IMR-90 (cell line): ENCODE data around the gene NR6A1. TPM values are rescaled to one million over a fixed set of nuclear protein-coding genes. Genes with fewer than 3 reads are reported as not detected.

Experiments used
- ATAC-seq: fragments of 200-7000 bp; cut with Tn5 transposase; 2 replicates; pipeline ENCODE4 v1.9.1; 2020; ENCODE audit warnings: low read depth, mild to moderate bottlenecking, moderate library complexity
- BruUV-seq: library from RNA; stranded (reverse); fragments of 400-500 nt; replicated peaks from 2 replicates; lab custom pipeline; 2021; lab: Mats Ljungman, UMichigan
- CTCF ChIA-PET: fragments of 300-600 bp; formaldehyde crosslinking; extraction: SDS; loops from one replicate; lab custom pipeline; 2021; ENCODE audit warnings: antibody characterized with exemption; lab: Yijun Ruan, JAX
- POLR2A ChIA-PET: fragments of 300-600 bp; sonication (Branson Sonifier 250); formaldehyde crosslinking; loops from one replicate; lab custom pipeline; 2022; ENCODE audit warnings: antibody characterized with exemption; ENCODE audit not compliant: unreplicated experiment; lab: Charles Lee
- DNase-seq: peaks from one replicate; pipeline ENCODE4 v3.0.0; 2013
- H2AFZ ChIP-seq: replicated peaks from 2 replicates; pipeline ENCODE3; 2013; ENCODE audit warnings: low read length, mild to moderate bottlenecking; ENCODE audit not compliant: poor library complexity
- H2AK5ac ChIP-seq: 2 replicates; pipeline ENCODE4 v1.6.1; 2013; ENCODE audit warnings: low read depth, low read length, inconsistent platforms
- H2AK9ac ChIP-seq: replicated peaks from 2 replicates; pipeline ENCODE3; 2013; ENCODE audit warnings: mild to moderate bottlenecking, low read depth, low read length, moderate library complexity; ENCODE audit not compliant: poor library complexity
- H2BK120ac ChIP-seq: 2 replicates; pipeline ENCODE4 v1.6.1; 2013; ENCODE audit warnings: low read depth, low read length, inconsistent platforms
- H2BK15ac ChIP-seq: 3 replicates; pipeline ENCODE4 v1.6.1; 2013; ENCODE audit warnings: low read depth, low read length, inconsistent platforms
- H2BK20ac ChIP-seq: 2 replicates; pipeline ENCODE4 v1.6.1; 2013; ENCODE audit warnings: low read depth, mild to moderate bottlenecking, inconsistent platforms, low read length, moderate library complexity
- H2BK5ac ChIP-seq: 2 replicates; pipeline ENCODE4 v1.6.1; 2013; ENCODE audit warnings: mild to moderate bottlenecking, low read depth, low read length, inconsistent platforms; ENCODE audit not compliant: poor library complexity, severe bottlenecking
- H3K14ac ChIP-seq: replicated peaks from 2 replicates; pipeline ENCODE4 v1.6.1; 2013; ENCODE audit warnings: low read depth, low read length, inconsistent platforms
- H3K18ac ChIP-seq: 2 replicates; pipeline ENCODE4 v1.6.1; 2013; ENCODE audit warnings: low read depth, low read length, control low read depth
- H3K23ac ChIP-seq: 2 replicates; pipeline ENCODE4 v1.6.1; 2013; ENCODE audit warnings: low read depth, low read length, inconsistent platforms
- H3K27ac ChIP-seq: 2 replicates; pipeline ENCODE4 v1.5.1; 2013; ENCODE audit warnings: mild to moderate bottlenecking, control low read depth, low read length; ENCODE audit not compliant: insufficient read depth
- H3K27me3 ChIP-seq: 2 replicates; pipeline ENCODE4 v1.6.1; 2013; ENCODE audit warnings: low read length; ENCODE audit not compliant: control insufficient read depth, insufficient read depth
- H3K36me3 ChIP-seq: 2 replicates; pipeline ENCODE4 v1.6.1; 2013; ENCODE audit warnings: low read length, mixed read lengths; ENCODE audit not compliant: control insufficient read depth, insufficient read depth
- H3K4ac ChIP-seq: 2 replicates; pipeline ENCODE4 v1.6.1; 2013; ENCODE audit warnings: low read depth, low read length, inconsistent platforms
- H3K4me1 ChIP-seq: 2 replicates; pipeline ENCODE4 v1.6.1; 2013; ENCODE audit warnings: low read length, mixed read lengths; ENCODE audit not compliant: control insufficient read depth, insufficient read depth
- H3K4me2 ChIP-seq: 2 replicates; pipeline ENCODE4 v1.6.1; 2013; ENCODE audit warnings: low read depth, mild to moderate bottlenecking, control low read depth, low read length, moderate library complexity
- H3K4me3 ChIP-seq: 2 replicates; pipeline ENCODE4 v1.5.1; 2013; ENCODE audit warnings: low read depth, mild to moderate bottlenecking, control low read depth, low read length, moderate library complexity; ENCODE audit not compliant: insufficient read depth
- H3K56ac ChIP-seq: 2 replicates; pipeline ENCODE4 v1.6.1; 2013; ENCODE audit warnings: low read length, inconsistent platforms; ENCODE audit not compliant: insufficient read depth; ENCODE audit errors: extremely low read depth
- H3K79me1 ChIP-seq, 2 experiments: 2 replicates each; pipeline ENCODE4 v1.6.1; 2013; ENCODE audit warnings: low read length in 2 of 2, inconsistent platforms in 1 of 2, low read depth in 1 of 2
- H3K9ac ChIP-seq: 2 replicates; pipeline ENCODE4 v1.6.1; 2013; ENCODE audit warnings: low read depth, low read length, control low read depth
- H3K9me1 ChIP-seq: 2 replicates; pipeline ENCODE4 v1.6.1; 2013; ENCODE audit warnings: low read length, inconsistent platforms; ENCODE audit not compliant: insufficient read depth
- H3K9me3 ChIP-seq: 2 replicates; pipeline ENCODE4 v1.6.1; 2013; ENCODE audit warnings: low read length; ENCODE audit not compliant: control insufficient read depth, insufficient read depth
- H4K20me1 ChIP-seq: 2 replicates; pipeline ENCODE4 v1.6.1; 2013; ENCODE audit warnings: low read length, inconsistent platforms; ENCODE audit not compliant: insufficient read depth
- H4K5ac ChIP-seq: 2 replicates; pipeline ENCODE4 v1.6.1; 2013; ENCODE audit warnings: mild to moderate bottlenecking, low read depth, low read length, control low read depth
- H4K8ac ChIP-seq, 2 experiments: 2 replicates each; pipeline ENCODE4 v1.6.1; 2013; ENCODE audit warnings: low read depth in 2 of 2, low read length in 2 of 2, control low read depth in 1 of 2, inconsistent platforms in 1 of 2
- H4K91ac ChIP-seq: 2 replicates; pipeline ENCODE4 v1.6.1; 2013; ENCODE audit warnings: low read depth, low read length, inconsistent platforms; ENCODE audit not compliant: insufficient read depth
- BHLHE40 ChIP-seq: fragments of 150-350 bp; IDR thresholded peaks from 2 replicates; pipeline ENCODE4 v1.6.1; 2016; ENCODE audit warnings: mild to moderate bottlenecking, low read depth, low read length
- CEBPB ChIP-seq: IDR thresholded peaks from 2 replicates; pipeline ENCODE4 v1.6.1; 2012; ENCODE audit warnings: low read depth, low read length, improper control_type of control experiment
- CHD1 ChIP-seq: IDR thresholded peaks from 2 replicates; pipeline ENCODE4 v1.6.1; 2012; ENCODE audit warnings: low read depth, low read length, improper control_type of control experiment
- CTCF ChIP-seq: conservative IDR thresholded peaks from 2 replicates; pipeline ENCODE4 v1.5.1; 2012; ENCODE audit warnings: mild to moderate bottlenecking, low read depth, low read length, improper control_type of control experiment
- ELK1 ChIP-seq: fragments of 150-350 bp; IDR thresholded peaks from 2 replicates; pipeline ENCODE4 v1.6.1; 2016; ENCODE audit warnings: low read depth, mild to moderate bottlenecking, low read length, moderate library complexity, borderline replicate concordance
- FOS ChIP-seq: fragments of 150-350 bp; IDR thresholded peaks from 2 replicates; pipeline ENCODE4 v1.6.1; 2016; ENCODE audit warnings: low read depth, low read length
- MAFK ChIP-seq: IDR thresholded peaks from 2 replicates; pipeline ENCODE4 v1.6.1; 2012; ENCODE audit warnings: low read depth, low read length, improper control_type of control experiment
- MAZ ChIP-seq: IDR thresholded peaks from 2 replicates; pipeline ENCODE4 v1.6.1; 2012; ENCODE audit warnings: low read depth, mild to moderate bottlenecking, low read length, improper control_type of control experiment, moderate library complexity, borderline replicate concordance
- MXI1 ChIP-seq: IDR thresholded peaks from 2 replicates; pipeline ENCODE4 v1.6.1; 2012; ENCODE audit warnings: low read depth, mild to moderate bottlenecking, low read length, moderate library complexity, borderline replicate concordance
- POLR2A ChIP-seq: IDR thresholded peaks from 2 replicates; pipeline ENCODE4 v1.6.1; 2012; ENCODE audit warnings: mild to moderate bottlenecking, low read depth, low read length
- RCOR1 ChIP-seq: IDR thresholded peaks from 2 replicates; pipeline ENCODE4 v1.6.1; 2012; ENCODE audit warnings: mild to moderate bottlenecking, low read length, improper control_type of control experiment; ENCODE audit not compliant: insufficient replicate concordance
- RFX5 ChIP-seq: IDR thresholded peaks from 2 replicates; pipeline ENCODE4 v1.8.0; 2012; ENCODE audit warnings: low read depth, mild to moderate bottlenecking, low read length, moderate library complexity
- SMC3 ChIP-seq: fragments of 150-350 bp; IDR thresholded peaks from 2 replicates; pipeline ENCODE4 v1.6.1; 2016; ENCODE audit warnings: low read depth, mild to moderate bottlenecking, antibody characterized with exemption, low read length, moderate library complexity
- WGBS, 2 experiments: methylation state at CpG; one replicate each; pipeline versions ENCODE4 v1.1.5 to v1.1.7; 2013; ENCODE audit warnings: missing lambda C conversion rate in 2 of 2; ENCODE audit not compliant: insufficient read length in 1 of 2; ENCODE audit errors: extremely low coverage in 2 of 2; 5-methylcytosine and 5-hydroxymethylcytosine counted together
- dilution Hi-C: fragments of 300-500 bp; cut with HindIII; formaldehyde crosslinking; loops from one replicate; pipeline ENCODE4 v1.14.3; 2018; ENCODE audit warnings: low sequenced_read_pairs; ENCODE audit not compliant: unreplicated experiment
- in situ Hi-C: fragments of 300-500 bp; cut with MboI; formaldehyde crosslinking; loops from 3 replicates; pipeline ENCODE4 v1.14.3; 2019; ENCODE audit warnings: low sequenced_read_pairs, inconsistent platforms, mixed read lengths
- intact Hi-C: fragments of 100-400 bp; cut with micrococcal nuclease; formaldehyde crosslinking; loops from 2 replicates; pipeline ENCODE4 v1.10.0; 2022
- polyA plus RNA-seq, 3 experiments: library from polyadenylated mRNA; depleted of rRNA; stranded (reverse); fragments of >200 nt; gene quantifications; 2 replicates each; pipeline ENCODE4 v1.2.3, GENCODE V29; 2012; ENCODE audit warnings: low replicate concordance in 1 of 3
- total RNA-seq: library from RNA; depleted of rRNA; stranded (reverse); fragments of >200 nt; gene quantifications from 2 replicates; pipeline ENCODE4 v1.2.3, GENCODE V29; 2012
- TF ChIP-seq, protein P1 (sequence below): fragments of 150-350 bp; IDR thresholded peaks from 2 replicates; pipeline ENCODE4 v1.6.1; 2017; ENCODE audit warnings: mild to moderate bottlenecking, antibody characterized with exemption, low read length, low read depth

NR6A1 gene
- total and polyA plus RNA-seq, 2 of the 4 experiments (the other 2 are of a cell fraction): 0.14 to 0.36 TPM

- no peak overlapping the region for H3K4ac ChIP-seq
- no peak overlapping the region for H3K14ac ChIP-seq
- no peak for TF ChIP-seq MAFK
- TF ChIP-seq MAZ: no peak
- no peak for TF ChIP-seq ELK1
- TF ChIP-seq, protein P1, sequence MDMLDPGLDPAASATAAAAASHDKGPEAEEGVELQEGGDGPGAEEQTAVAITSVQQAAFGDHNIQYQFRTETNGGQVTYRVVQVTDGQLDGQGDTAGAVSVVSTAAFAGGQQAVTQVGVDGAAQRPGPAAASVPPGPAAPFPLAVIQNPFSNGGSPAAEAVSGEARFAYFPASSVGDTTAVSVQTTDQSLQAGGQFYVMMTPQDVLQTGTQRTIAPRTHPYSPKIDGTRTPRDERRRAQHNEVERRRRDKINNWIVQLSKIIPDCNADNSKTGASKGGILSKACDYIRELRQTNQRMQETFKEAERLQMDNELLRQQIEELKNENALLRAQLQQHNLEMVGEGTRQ: no peak
- no peak for TF ChIP-seq RCOR1
- no peak for TF ChIP-seq POLR2A
- no peak for TF ChIP-seq CHD1
- TF ChIP-seq SMC3: no peak
- no peak for TF ChIP-seq RFX5
- no peak for TF ChIP-seq FOS
- TF ChIP-seq CTCF: no peak
- TF ChIP-seq MXI1: no peak
- TF ChIP-seq BHLHE40: no peak
- TF ChIP-seq CEBPB: no peak
- BruUV-seq: no TSS peak
- ATAC-seq (no peak), DNase-seq (no peak)
- no peak overlapping the region for H4K91ac ChIP-seq
- H3K4me3 ChIP-seq: no peak overlapping the region
- in situ Hi-C loops: no loop called here
- H3K27ac ChIP-seq: no peak overlapping the region
- 92% methylated on average over 2 of the region's 15 CpGs; no CpG with 5 or more reads in 1 of the 2 experiments for WGBS, 2 experiments
- H3K9ac ChIP-seq: no peak overlapping the region
- peaks cover 6% of the 10 kb centered on the region for H3K9me3 ChIP-seq
- H3K36me3 ChIP-seq: no peaks in the 10 kb centered on the region
- no peak overlapping the region for H2AFZ ChIP-seq
- no peak overlapping the region for H3K56ac ChIP-seq
- H3K9me1 ChIP-seq: no peaks in the 10 kb centered on the region
- H3K27me3 ChIP-seq: peaks cover 93% of the 10 kb centered on the region
- POLR2A ChIA-PET: no interaction called here
- H3K23ac ChIP-seq: no peak overlapping the region
- no peak overlapping the region for H2AK5ac ChIP-seq
- H2BK120ac ChIP-seq: no peak overlapping the region
- H4K20me1 ChIP-seq: peaks cover 3% of the 10 kb centered on the region; the same call in 1 of the 2 replicates
- no peak overlapping the region for H3K4me2 ChIP-seq
- dilution Hi-C loops: no loop called here
- H2BK15ac ChIP-seq: no peak overlapping the region
- H4K8ac ChIP-seq: no peak overlapping the region
- CTCF ChIA-PET: no interaction called here
- H2AK9ac ChIP-seq: no peak overlapping the region
- no peak overlapping the region for H2BK5ac ChIP-seq
- no peak overlapping the region for H4K5ac ChIP-seq
- no peaks in the 10 kb centered on the region for H3K79me1 ChIP-seq
- H3K18ac ChIP-seq: no peak overlapping the region
- H3K4me1 ChIP-seq: no peaks in the 10 kb centered on the region; the same call in 1 of the 2 replicates
- no peak overlapping the region for H2BK20ac ChIP-seq
- intact Hi-C loops: no loop called here
Measured at GRCh38 chr9:124498499-124499146, 272.5 kb downstream of the NR6A1 start.
